Smooth muscle cell (in vitro differentiated cells): ENCODE results near the gene DXO. TPM values are rescaled to one million over a fixed set of nuclear protein-coding genes. Genes with fewer than 3 reads are reported as not detected.

Source experiments
- DNase-seq: peaks from one replicate; lab custom pipeline; 2025; ENCODE audit not compliant: unreplicated experiment; lab: John Stamatoyannopoulos, UW
- H2AFZ ChIP-seq: fragments of 200-600 bp; sonication (generic); 2 replicates; pipeline ENCODE4 v1.6.0; 2016; ENCODE audit warnings: antibody characterized with exemption, low read depth, mild to moderate bottlenecking
- H3F3A ChIP-seq: fragments of 200-600 bp; sonication (generic); 2 replicates; pipeline ENCODE4 v1.6.0; 2017; ENCODE audit warnings: antibody characterized with exemption, low read depth
- H3K27ac ChIP-seq: fragments of 200-600 bp; sonication (generic); 2 replicates; pipeline ENCODE4 v1.5.1; 2016; ENCODE audit warnings: low read depth, mild to moderate bottlenecking
- H3K27me3 ChIP-seq: fragments of 200-600 bp; sonication (generic); 2 replicates; pipeline ENCODE4 v1.6.1; 2016; ENCODE audit warnings: low read depth, mild to moderate bottlenecking
- H3K36me3 ChIP-seq: fragments of 200-600 bp; sonication (generic); 2 replicates; pipeline ENCODE4 v1.5.1; 2016; ENCODE audit warnings: low read depth
- H3K4me1 ChIP-seq: fragments of 200-600 bp; sonication (generic); 2 replicates; pipeline ENCODE4 v1.5.1; 2016; ENCODE audit warnings: low read depth
- H3K4me2 ChIP-seq: fragments of 200-600 bp; sonication (generic); 2 replicates; pipeline ENCODE4 v1.6.0; 2016; ENCODE audit warnings: mild to moderate bottlenecking
- H3K4me3 ChIP-seq: fragments of 200-600 bp; sonication (generic); 2 replicates; pipeline ENCODE4 v1.5.1; 2016; ENCODE audit warnings: mild to moderate bottlenecking
- H3K79me2 ChIP-seq: fragments of 200-600 bp; sonication (generic); 2 replicates; pipeline ENCODE4 v1.6.0; 2016; ENCODE audit warnings: low read depth, mild to moderate bottlenecking
- H3K9ac ChIP-seq: fragments of 200-600 bp; sonication (generic); 2 replicates; pipeline ENCODE4 v1.6.0; 2016; ENCODE audit warnings: low read depth
- H3K9me3 ChIP-seq: fragments of 200-600 bp; sonication (generic); replicated peaks from 2 replicates; pipeline ENCODE4 v1.5.1; 2016; ENCODE audit warnings: low read depth
- H4K20me1 ChIP-seq: fragments of 200-600 bp; sonication (generic); 2 replicates; pipeline ENCODE4 v1.6.0; 2016; ENCODE audit warnings: low read depth
- CTCF ChIP-seq: fragments of 200-600 bp; sonication (generic); IDR thresholded peaks from 2 replicates; pipeline ENCODE4 v1.5.1; 2017; ENCODE audit warnings: borderline replicate concordance, mild to moderate bottlenecking, antibody characterized with exemption; ENCODE audit not compliant: insufficient read depth, poor library complexity, severe bottlenecking
- WGBS: methylation state at CpG from one replicate; pipeline ENCODE4 v1.1.7; 2016; ENCODE audit warnings: low lambda C conversion rate; 5-methylcytosine and 5-hydroxymethylcytosine counted together
- polyA plus RNA-seq: library from polyadenylated mRNA; unstranded; fragments of >200 nt; fragmentation: Nextera tagmentation; extraction: Ambion mirVana; gene quantifications from 2 replicates; pipeline ENCODE4 v1.2.1, GENCODE V29; 2016
- total RNA-seq: library from RNA; depleted of rRNA; stranded (reverse); fragments of >200 nt; gene quantifications from 2 replicates; pipeline ENCODE4 v1.2.3, GENCODE V29; 2014

DXO gene
- total and polyA plus RNA-seq, 2 experiments from 2014 or later, result 11.0 to 21.9 TPM

DNA sequence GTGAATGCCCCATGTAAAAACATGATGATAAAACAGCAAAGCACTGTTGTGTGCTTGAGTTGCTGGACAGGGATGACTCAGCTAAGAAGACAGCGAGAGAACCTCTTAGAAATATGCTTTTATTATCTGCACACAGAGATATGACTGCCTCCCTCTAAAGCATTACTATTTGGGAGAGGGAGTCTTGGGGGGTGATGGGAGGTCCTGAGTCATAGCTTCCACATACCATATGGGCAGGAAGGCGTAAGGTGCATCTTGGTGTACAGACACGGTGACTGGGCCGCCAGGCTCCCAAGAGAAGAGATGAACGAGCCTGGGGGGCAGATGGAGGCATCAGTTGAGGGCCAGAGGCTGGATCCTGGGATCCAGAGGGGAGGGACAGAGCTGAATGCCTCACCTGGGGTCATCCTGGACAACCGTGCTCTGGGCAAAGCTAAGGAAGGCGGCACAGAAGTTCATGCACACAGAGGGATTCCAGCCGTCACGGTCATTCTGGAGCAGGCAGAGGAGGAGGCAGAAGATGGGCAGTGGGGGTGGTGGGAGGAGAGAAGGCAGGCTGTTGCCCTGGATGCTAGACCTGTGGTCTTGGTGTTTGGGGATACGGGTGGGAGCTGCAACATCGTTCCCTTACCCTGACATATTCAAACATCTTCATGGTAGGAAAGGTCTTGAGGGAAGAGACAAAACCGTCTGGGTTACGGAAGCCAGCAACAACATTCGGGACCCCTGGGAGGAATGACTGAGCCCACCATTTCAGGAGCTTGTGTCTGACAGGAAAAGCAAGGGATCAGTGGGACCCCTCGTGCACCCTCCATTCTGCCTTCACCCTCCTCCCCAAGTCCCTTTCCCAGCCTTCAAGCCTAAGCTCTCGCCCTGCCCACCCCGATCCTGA, 2.0 kb downstream of the DXO start:
- Histone ChIP-seq H3K36me3 (peaks cover 9% of the 10 kb centered on the region), H3K4me1 (peaks cover 14% of the 10 kb centered on the region), H3K4me2 (no peak overlapping the region), H3K27ac (peak overlapping the region; percentile 96), H3K9me3 (no peaks in the 10 kb centered on the region), H3K9ac (no peak overlapping the region), H2AFZ (no peak overlapping the region), H3F3A (no peaks in the 10 kb centered on the region), H3K4me3 (no peak overlapping the region), H3K79me2 (peaks cover 24% of the 10 kb centered on the region), H4K20me1 (no peaks in the 10 kb centered on the region), H3K27me3 (no peaks in the 10 kb centered on the region)
- DNase-seq, result no peak
- TF ChIP-seq CTCF, result no peak
- WGBS, result 89% methylated on average over 17 of the region's 17 CpGs

DNA sequence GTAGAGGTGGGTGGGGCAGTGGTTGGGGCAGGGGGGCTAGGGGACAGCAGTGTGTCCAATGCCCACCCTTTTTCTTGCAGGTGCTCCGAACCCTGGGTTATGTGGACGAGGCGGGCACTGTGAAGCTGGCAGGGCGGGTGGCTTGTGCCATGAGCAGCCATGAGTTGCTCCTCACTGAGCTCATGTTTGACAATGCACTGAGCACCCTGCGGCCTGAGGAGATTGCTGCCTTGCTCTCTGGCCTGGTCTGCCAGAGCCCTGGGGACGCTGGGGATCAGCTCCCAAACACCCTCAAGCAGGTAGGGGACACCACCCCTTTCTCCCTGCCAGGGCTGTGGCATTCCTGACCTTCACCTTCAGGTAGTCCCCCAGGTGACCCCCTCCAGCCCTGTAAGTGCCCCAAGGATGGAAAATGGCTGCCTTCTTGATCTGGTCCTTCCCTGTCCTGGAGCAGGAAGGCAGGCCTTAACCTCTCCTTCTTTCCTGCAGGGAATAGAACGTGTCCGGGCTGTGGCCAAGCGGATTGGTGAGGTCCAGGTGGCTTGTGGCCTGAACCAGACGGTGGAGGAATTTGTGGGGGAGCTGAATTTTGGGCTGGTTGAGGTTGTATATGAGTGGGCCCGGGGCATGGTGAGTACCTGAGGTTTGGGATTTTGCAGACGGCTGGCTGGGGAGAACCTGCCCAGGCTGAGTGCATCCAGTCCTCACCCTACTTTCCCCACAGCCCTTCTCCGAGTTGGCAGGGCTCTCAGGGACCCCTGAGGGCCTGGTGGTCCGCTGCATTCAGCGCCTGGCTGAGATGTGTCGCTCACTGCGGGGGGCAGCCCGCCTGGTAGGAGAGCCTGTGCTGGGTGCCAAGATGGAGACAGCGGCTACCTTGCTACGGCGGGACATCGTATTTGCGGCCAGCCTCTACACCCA, 2.9 kb downstream of the DXO start:
- H3K4me1 ChIP-seq, result peaks cover 14% of the 10 kb centered on the region
- H3K4me2 ChIP-seq, result no peak overlapping the region
- peak overlapping the region; percentile 96 for H3K27ac ChIP-seq
- TF ChIP-seq CTCF, result no peak
- H3K9me3 ChIP-seq, result no peaks in the 10 kb centered on the region
- no peaks in the 10 kb centered on the region for H4K20me1 ChIP-seq
- no peak overlapping the region for H3K9ac ChIP-seq
- peaks cover 9% of the 10 kb centered on the region for H3K36me3 ChIP-seq
- H3K27me3 ChIP-seq, result no peaks in the 10 kb centered on the region
- DNase-seq, result no peak
- peaks cover 18% of the 10 kb centered on the region for H3K79me2 ChIP-seq
- no peaks in the 10 kb centered on the region for H3F3A ChIP-seq
- no peak overlapping the region for H3K4me3 ChIP-seq
- H2AFZ ChIP-seq, result no peak overlapping the region
- 99% methylated on average over 23 of the region's 23 CpGs for WGBS

GRCh38 chr6:31968326-31968725, 3.6 kb downstream of the DXO start:
- DNase-seq, result no peak
- H3K4me1 ChIP-seq, result peaks cover 11% of the 10 kb centered on the region
- H3K79me2 ChIP-seq, result peaks cover 11% of the 10 kb centered on the region
- no peaks in the 10 kb centered on the region for H4K20me1 ChIP-seq
- no peak overlapping the region for H3K9ac ChIP-seq
- no peak overlapping the region for H2AFZ ChIP-seq
- no peak overlapping the region for H3K4me3 ChIP-seq
- WGBS, result 98% methylated on average over 11 of the region's 11 CpGs
- H3K27ac ChIP-seq, result no peak overlapping the region
- H3K9me3 ChIP-seq, result no peaks in the 10 kb centered on the region
- H3K4me2 ChIP-seq, result no peak overlapping the region
- no peaks in the 10 kb centered on the region for H3K27me3 ChIP-seq
- TF ChIP-seq CTCF, result no peak
- peaks cover 9% of the 10 kb centered on the region for H3K36me3 ChIP-seq
- H3F3A ChIP-seq, result no peaks in the 10 kb centered on the region
